ENCODE results near the gene LMOD2. TPM values are rescaled to one million over a fixed set of nuclear protein-coding genes. Genes with fewer than 3 reads are reported as not detected.

Gene LMOD2
- total RNA-seq, 1 experiment from 2014 or later = not detected

DNA sequence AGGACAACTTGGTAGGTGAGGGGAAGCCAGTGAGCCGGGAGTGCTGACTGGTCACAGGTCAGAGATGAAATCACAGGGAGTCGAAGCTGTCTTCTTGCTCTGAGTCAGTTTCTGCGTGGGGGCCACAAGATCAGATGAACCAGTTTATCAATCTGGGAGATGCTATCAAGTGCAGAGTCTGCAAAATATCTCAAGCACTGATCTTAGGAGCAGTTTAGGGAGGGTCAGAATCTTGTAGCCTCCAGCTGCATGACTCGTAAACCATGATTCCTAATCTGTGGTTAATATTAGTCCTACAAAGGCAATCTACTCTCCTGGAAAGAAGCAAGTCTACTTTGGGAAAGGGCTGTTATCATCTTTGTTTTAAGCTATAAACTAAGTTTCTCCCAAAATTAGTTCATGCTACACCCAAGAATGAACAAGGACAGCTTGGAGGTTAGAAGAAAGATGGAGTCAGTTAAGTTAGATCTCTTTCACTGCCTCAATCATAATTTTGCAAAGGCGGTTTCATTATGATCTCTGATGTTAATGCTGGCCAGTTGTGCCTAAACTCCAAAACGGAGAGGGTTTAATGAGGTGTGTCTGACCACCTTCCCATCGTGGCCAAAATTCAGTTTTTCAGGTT is 8.4 kb upstream of the LMOD2 start:
- no peaks in the 10 kb centered on the region for H3K27me3 Mint-ChIP-seq (ENCODE audit: insufficient read depth, unreplicated experiment)
- H3K4me1 Mint-ChIP-seq (ENCODE audit: insufficient read depth, unreplicated experiment) = peaks cover 17% of the 10 kb centered on the region
- no peaks in the 10 kb centered on the region for H3K36me3 Mint-ChIP-seq (ENCODE audit: insufficient read depth, unreplicated experiment)
- H3K27ac Mint-ChIP-seq (ENCODE audit: low read depth, unreplicated experiment) = no peak overlapping the region
- DNase-seq (ENCODE audit: unreplicated experiment) = no peak
- CTCF ChIA-PET = interaction anchor here (0.6 to 1.2 kb wide), 3 partner anchors 11 to 153 kb away, joined by 3 read pairs; no protein-coding TSS in a partner anchor
- POLR2A ChIA-PET = interaction anchor here (1.0 to 1.5 kb wide), 3 partner anchors 25 to 102 kb away, joined by 3 to 4 read pairs (median 4); partner anchors contain the start of gene WASL
- no peaks in the 10 kb centered on the region for H3K9me3 Mint-ChIP-seq (ENCODE audit: unreplicated experiment)
- H3K4me3 Mint-ChIP-seq (ENCODE audit: unreplicated experiment) = no peak overlapping the region
- intact Hi-C loops (cut with micrococcal nuclease) = no loop called here
- BruUV-seq (replicated peaks) = no TSS peak
- TF ChIP-seq, protein P1, sequence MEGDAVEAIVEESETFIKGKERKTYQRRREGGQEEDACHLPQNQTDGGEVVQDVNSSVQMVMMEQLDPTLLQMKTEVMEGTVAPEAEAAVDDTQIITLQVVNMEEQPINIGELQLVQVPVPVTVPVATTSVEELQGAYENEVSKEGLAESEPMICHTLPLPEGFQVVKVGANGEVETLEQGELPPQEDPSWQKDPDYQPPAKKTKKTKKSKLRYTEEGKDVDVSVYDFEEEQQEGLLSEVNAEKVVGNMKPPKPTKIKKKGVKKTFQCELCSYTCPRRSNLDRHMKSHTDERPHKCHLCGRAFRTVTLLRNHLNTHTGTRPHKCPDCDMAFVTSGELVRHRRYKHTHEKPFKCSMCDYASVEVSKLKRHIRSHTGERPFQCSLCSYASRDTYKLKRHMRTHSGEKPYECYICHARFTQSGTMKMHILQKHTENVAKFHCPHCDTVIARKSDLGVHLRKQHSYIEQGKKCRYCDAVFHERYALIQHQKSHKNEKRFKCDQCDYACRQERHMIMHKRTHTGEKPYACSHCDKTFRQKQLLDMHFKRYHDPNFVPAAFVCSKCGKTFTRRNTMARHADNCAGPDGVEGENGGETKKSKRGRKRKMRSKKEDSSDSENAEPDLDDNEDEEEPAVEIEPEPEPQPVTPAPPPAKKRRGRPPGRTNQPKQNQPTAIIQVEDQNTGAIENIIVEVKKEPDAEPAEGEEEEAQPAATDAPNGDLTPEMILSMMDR (IDR thresholded peaks at IDR 0.05; ENCODE audit: unreplicated experiment) = no peak

DNA sequence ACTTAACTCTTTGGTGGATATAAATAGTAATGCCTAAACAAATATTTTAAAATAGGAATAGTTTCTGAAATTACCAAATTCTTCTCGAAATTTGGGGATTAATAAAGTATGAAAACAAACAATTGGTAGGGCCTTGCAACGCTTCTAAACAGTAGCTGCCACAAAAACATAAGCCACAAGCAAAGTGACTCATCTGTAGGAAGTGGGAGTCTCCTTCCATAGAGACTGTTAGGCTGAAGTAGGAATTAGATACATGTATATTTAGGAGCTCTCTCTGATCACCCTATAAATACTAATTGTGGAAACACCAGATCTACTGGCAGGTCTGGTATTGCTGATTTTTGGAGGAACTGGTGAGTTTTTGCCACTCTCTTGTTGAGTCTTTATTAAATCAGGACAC is 5.7 kb upstream of the LMOD2 start:
- Mint-ChIP-seq H3K4me1 (ENCODE audit: insufficient read depth, unreplicated experiment) (no peaks in the 10 kb centered on the region), H3K27ac (ENCODE audit: low read depth, unreplicated experiment) (no peak overlapping the region), H3K27me3 (ENCODE audit: insufficient read depth, unreplicated experiment) (no peaks in the 10 kb centered on the region), H3K4me3 (ENCODE audit: unreplicated experiment) (no peak overlapping the region), H3K36me3 (ENCODE audit: insufficient read depth, unreplicated experiment) (no peaks in the 10 kb centered on the region), H3K9me3 (ENCODE audit: unreplicated experiment) (no peaks in the 10 kb centered on the region)
- TF ChIP-seq, protein P1 (IDR thresholded peaks at IDR 0.05; ENCODE audit: unreplicated experiment) = no peak
- BruUV-seq (replicated peaks) = no TSS peak
- ChIA-PET POLR2A (interaction anchor here (0.6 to 2.2 kb wide), 2 partner anchors 9 to 24 kb away, joined by 3 to 8 read pairs; no protein-coding TSS in a partner anchor), CTCF (interaction anchor here (0.6 to 1.1 kb wide), 3 partner anchors 19 to 69 kb away, joined by 3 to 6 read pairs (median 5); no protein-coding TSS in a partner anchor)
- peak; percentile 47 for DNase-seq (ENCODE audit: unreplicated experiment)
- intact Hi-C loops (cut with micrococcal nuclease) = no loop called here

DNA sequence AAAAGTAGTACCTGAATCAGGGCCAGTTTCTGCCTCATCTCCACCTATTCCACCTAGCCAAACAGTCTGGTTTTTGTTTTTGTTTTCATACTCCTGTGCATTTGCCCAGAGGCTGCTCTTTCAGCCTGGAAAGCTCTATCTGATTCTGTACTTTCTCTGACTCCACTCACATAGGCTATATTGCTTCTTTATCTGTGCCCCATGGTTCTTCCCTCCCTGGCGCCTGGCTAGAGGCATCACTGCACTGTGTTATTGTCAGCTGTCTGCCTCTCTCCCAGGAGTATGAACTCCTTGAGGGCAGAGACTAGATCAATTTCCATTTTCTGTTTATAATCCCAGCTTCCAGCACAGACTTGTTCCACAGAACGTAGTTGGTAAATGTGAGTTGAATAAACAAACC is 5.1 kb upstream of the LMOD2 start:
- Mint-ChIP-seq H3K27me3 (ENCODE audit: insufficient read depth, unreplicated experiment) (no peaks in the 10 kb centered on the region), H3K9me3 (ENCODE audit: unreplicated experiment) (no peaks in the 10 kb centered on the region), H3K4me1 (ENCODE audit: insufficient read depth, unreplicated experiment) (no peaks in the 10 kb centered on the region), H3K4me3 (ENCODE audit: unreplicated experiment) (no peak overlapping the region), H3K36me3 (ENCODE audit: insufficient read depth, unreplicated experiment) (no peaks in the 10 kb centered on the region), H3K27ac (ENCODE audit: low read depth, unreplicated experiment) (no peak overlapping the region)
- intact Hi-C loops (cut with micrococcal nuclease) = no loop called here
- ChIA-PET CTCF (interaction anchor here (0.6 to 1.1 kb wide), 3 partner anchors 13 to 70 kb away, joined by 3 to 6 read pairs (median 3); no protein-coding TSS in a partner anchor), POLR2A (interaction anchor here (0.6 kb wide), 2 partner anchors 9 to 15 kb away, joined by 3 read pairs; no protein-coding TSS in a partner anchor)
- TF ChIP-seq, protein P1 (IDR thresholded peaks at IDR 0.05; ENCODE audit: unreplicated experiment) = no peak
- BruUV-seq (replicated peaks) = no TSS peak
- no peak for DNase-seq (ENCODE audit: unreplicated experiment)

DNA sequence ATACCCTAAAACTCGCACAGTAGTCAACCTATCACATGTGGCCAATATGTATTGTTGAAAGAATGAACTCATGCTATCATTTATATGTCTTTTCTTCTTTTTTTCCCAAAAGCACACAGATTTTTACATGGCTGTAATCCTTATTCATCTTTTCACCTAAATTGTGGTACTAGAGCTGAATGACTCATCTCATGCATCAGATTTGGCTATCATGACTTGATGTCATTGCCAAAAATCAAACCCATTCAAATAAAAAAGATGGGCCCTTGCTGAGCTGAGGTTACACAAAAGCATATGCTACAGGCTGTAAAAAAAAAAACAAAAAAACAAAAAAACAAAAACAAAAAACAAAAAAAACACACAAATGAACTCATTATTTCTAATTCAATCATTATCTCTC is 3.3 kb upstream of the LMOD2 start:
- CTCF ChIA-PET = interaction anchor here (0.6 kb wide), 2 partner anchors 488 to 503 kb away, joined by 3 to 4 read pairs; no protein-coding TSS in a partner anchor

More for the DNA sequence above, 3.3 kb upstream of the LMOD2 start:
- TF ChIP-seq, protein P1 (IDR thresholded peaks at IDR 0.05; ENCODE audit: unreplicated experiment) = no peak
- Mint-ChIP-seq H3K4me3 (ENCODE audit: unreplicated experiment) (no peak overlapping the region), H3K4me1 (ENCODE audit: insufficient read depth, unreplicated experiment) (no peaks in the 10 kb centered on the region), H3K27me3 (ENCODE audit: insufficient read depth, unreplicated experiment) (no peaks in the 10 kb centered on the region), H3K9me3 (ENCODE audit: unreplicated experiment) (no peaks in the 10 kb centered on the region), H3K36me3 (ENCODE audit: insufficient read depth, unreplicated experiment) (no peaks in the 10 kb centered on the region), H3K27ac (ENCODE audit: low read depth, unreplicated experiment) (no peak overlapping the region)
- BruUV-seq (replicated peaks) = no TSS peak
- POLR2A ChIA-PET = interaction anchor here (0.9 to 1.4 kb wide), 3 partner anchors 8 to 22 kb away, joined by 3 to 5 read pairs (median 3); no protein-coding TSS in a partner anchor
- DNase-seq (ENCODE audit: unreplicated experiment) = no peak
- intact Hi-C loops (cut with micrococcal nuclease) = no loop called here

All from MCF 10A (cell line).